SJCRH30 (cell line): ENCODE data around the gene NDUFAB1. TPM values are rescaled to one million over a fixed set of nuclear protein-coding genes. Genes with fewer than 3 reads are reported as not detected.
"Not testable (repeated sequence)": the region's sequence is repeated elsewhere in the genome, so short reads cannot be mapped to it uniquely, and the experiment has no call there.

ENCODE experiments used
- DNase-seq, 2 experiments: peaks; one replicate each; pipeline ENCODE4 v3.0.0-alpha.2; 2015 to 2020
- H3K27ac ChIP-seq: fragments of 250-450 bp; sonication (Bioruptor Pico); 2 replicates; pipeline ENCODE4 v1.5.1; 2020; ENCODE audit warnings: mild to moderate bottlenecking, moderate library complexity
- H3K27me3 ChIP-seq: fragments of 250-450 bp; sonication (Bioruptor Pico); 2 replicates; pipeline ENCODE4 v1.5.1; 2020; ENCODE audit warnings: mild to moderate bottlenecking, moderate library complexity
- H3K36me3 ChIP-seq: fragments of 250-450 bp; sonication (Bioruptor Pico); 2 replicates; pipeline ENCODE4 v1.5.1; 2020; ENCODE audit warnings: mild to moderate bottlenecking, moderate library complexity
- H3K4me1 ChIP-seq: fragments of 250-450 bp; sonication (Bioruptor Pico); 2 replicates; pipeline ENCODE4 v1.5.1; 2020; ENCODE audit warnings: mild to moderate bottlenecking, moderate library complexity
- H3K4me3 ChIP-seq: fragments of 250-450 bp; sonication (Bioruptor Pico); 2 replicates; pipeline ENCODE4 v1.5.1; 2020; ENCODE audit warnings: mild to moderate bottlenecking, moderate library complexity
- H3K9me3 ChIP-seq: fragments of 250-450 bp; sonication (Bioruptor Pico); replicated peaks from 2 replicates; pipeline ENCODE4 v1.5.1; 2020; ENCODE audit warnings: mild to moderate bottlenecking, moderate library complexity
- total RNA-seq: library from RNA; depleted of rRNA; stranded (reverse); fragments of >200 nt; shearing (Covaris generic); gene quantifications from 2 replicates; pipeline ENCODE4 v1.2.3, GENCODE V29; 2014; rRNA removed

Gene NDUFAB1
- 158 and 165 TPM in 2 replicates for total RNA-seq

DNA sequence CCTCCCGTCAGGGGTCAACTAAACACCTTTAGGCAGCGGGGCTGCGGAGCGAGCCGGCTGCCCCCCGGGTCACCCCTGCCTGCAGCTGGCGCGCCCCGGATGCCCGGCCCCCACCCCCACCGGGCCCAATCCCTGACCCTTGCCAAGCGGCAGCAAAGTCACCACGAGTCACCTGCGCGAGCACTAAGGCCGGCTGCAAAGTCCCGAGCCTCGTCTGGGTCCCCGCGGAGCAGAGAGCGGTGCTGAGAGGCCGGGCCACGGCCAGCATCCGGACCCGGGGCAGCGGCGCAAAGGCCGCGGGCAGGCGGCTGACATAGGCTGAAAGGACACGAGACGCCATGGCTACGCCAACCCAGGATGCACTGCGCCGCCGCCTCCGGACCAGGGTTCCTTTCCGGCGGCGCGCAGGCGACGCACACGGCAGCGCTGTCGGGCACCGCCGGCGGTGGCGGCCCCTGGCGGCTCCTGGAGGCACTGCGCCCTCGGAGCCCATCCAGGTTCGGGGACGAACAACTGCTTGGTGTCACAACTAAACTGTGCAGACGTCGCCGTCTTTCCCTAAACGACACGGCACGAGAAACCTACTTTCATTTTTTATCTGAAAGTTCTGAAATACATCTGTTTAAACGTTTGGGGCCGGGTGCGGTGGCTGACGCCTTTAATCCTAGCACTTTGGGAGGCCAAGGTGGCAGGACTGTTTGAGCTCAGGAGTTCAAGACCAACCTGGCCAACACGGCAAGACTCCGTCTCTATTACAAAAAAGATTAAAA lies at the start of gene NDUFAB1:
Gene NDUFAB1 (minus strand): TSS at position 366 of the 770 bp plus-strand sequence. CDS start 26 bp downstream, at position 340.
- Histone ChIP-seq H3K4me3 (peak within 1 kb of the TSS; percentile 89), H3K4me1 (no peaks in the 10 kb centered on the region; the same call in 1 of the 2 replicates), H3K27me3 (no peaks in the 10 kb centered on the region), H3K9me3 (no peaks in the 10 kb centered on the region), H3K27ac (peak within 1 kb of the TSS; percentile 61), H3K36me3 (peaks cover 28% of the 10 kb centered on the region)
- DNase-seq, result peak; percentile 81 to 89

DNA sequence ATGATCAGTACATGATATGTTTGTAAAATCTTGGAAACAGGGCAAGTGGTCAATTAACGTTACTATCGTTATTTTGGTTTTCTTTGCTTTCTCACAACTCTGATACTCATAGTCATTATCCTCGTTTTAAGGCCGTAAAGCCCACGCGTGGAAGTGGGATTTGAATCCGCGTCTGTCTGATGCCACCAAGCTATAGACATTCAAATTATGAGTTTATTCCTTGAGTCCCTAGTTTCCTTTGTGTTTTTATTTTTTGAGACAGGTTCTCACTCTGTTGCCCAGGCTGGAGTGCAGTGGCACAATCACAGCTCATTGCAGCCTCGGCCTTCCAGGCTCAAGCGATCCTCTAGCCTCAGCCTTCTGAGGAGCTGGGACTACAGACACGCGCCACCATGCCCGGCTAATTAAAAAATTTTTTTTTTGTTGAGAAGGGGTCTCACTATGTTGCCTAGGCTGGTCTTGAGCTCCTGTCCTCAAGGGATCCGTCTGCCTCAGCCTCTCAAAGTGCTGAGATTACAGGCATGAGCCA lies 46.2 kb upstream of the NDUFAB1 start:
- no peaks in the 10 kb centered on the region for H3K9me3 ChIP-seq
- H3K27ac ChIP-seq, result peak overlapping the region; percentile 74
- no peaks in the 10 kb centered on the region for H3K27me3 ChIP-seq
- peaks cover 31% of the 10 kb centered on the region for H3K36me3 ChIP-seq
- peak overlapping the region; percentile 77 for H3K4me3 ChIP-seq
- DNase-seq, result no peak
- no peaks in the 10 kb centered on the region for H3K4me1 ChIP-seq

DNA sequence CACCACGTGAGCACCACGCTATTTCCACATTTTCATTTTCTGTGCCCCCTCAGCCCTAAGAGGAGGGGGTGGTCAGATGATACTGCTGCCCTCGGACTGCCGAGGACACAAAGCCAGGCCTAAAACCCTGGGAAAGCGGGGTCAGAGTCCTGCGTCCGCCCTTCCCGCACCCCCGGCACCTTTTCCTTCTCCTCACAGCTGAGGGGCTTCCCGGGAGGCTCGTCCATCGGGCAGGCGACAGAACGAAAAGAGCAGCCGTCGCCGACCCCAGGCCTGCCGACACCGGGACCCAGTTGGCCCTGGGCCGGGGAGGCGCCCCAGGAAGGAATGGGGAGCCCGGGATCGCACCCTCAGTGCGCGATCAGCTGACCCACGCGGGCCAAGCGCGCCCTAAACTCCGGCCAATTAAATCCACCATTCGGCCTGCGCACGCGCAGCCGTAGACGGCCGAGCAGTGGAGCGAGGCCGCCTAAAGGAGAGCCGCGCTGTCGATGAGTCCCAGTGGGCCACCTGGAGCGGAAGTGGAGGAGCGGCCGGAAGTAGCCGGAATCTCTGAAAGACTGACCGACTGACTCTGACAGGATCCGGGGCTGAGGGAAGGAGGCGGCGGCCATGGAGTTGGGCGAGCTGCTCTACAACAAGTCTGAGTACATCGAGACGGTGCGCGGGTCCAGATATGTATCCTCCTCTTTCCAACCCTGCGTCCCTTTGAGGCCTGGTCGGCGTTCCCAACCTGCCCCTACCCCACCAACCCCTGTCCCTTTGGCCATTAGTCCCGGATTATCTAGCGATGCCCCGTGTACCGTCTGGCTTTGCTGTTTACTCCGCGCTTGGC lies 45.0 kb upstream of the NDUFAB1 start, which contains the start of the genes DCTN5 and PALB2:
Gene DCTN5 (plus strand): TSS at position 536 of the 835 bp plus-strand sequence. CDS start 77 bp downstream, at position 613.
Gene PALB2 (minus strand): TSS at position 380 of the 835 bp plus-strand sequence. CDS start 153 bp downstream, at position 227.
- Histone ChIP-seq H3K36me3 (peaks cover 29% of the 10 kb centered on the region), H3K4me3 (peak within 1 kb of the TSS; percentile 77), H3K4me1 (no peaks in the 10 kb centered on the region), H3K27me3 (no peaks in the 10 kb centered on the region), H3K9me3 (no peaks in the 10 kb centered on the region), H3K27ac (peak within 1 kb of the TSS; percentile 74)
- peak; percentile 93 to 95 for DNase-seq

DNA sequence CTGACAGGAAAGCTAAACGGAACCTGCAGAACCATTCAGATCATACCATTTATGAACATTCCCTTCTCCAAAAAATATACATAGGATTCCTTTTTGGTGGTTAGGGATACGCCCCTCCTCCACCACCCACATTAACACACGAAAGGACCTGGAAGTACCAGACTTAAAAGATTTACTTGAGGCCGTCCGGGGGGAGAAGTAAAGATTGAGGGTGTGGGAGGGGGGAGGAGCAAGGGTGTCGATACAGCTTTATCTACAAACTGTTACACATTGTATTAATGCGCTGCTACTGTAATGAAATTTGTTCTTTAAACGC lies 44.5 kb upstream of the NDUFAB1 start:
- Histone ChIP-seq H3K9me3 (no peaks in the 10 kb centered on the region), H3K27ac (peak overlapping the region; percentile 74), H3K27me3 (no peaks in the 10 kb centered on the region), H3K4me1 (no peaks in the 10 kb centered on the region), H3K36me3 (peaks cover 31% of the 10 kb centered on the region), H3K4me3 (peak overlapping the region; percentile 77)
- DNase-seq, result peak in 1 of 2 experiments; percentile 19

DNA sequence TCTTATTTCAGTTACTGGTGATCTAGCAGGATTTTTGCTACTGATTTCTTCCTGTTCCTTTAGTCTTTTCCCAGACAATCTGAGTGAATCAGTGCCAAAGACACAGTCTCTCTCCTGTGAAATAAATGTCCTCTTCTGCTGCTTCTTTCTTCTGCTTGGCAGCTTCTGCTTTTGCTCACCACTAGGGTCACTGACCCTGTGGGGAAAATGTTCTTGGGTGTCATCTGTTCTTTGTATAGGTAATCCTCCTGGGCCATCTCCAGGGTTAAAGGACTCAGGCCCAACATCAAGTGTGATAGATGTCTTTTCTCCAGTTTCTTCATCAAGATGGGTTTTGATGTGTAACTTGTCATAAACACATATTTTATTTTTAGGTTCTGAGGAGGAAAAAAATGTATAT lies 39.8 kb upstream of the NDUFAB1 start:
- Histone ChIP-seq H3K4me1 (no peaks in the 10 kb centered on the region), H3K4me3 (no peak overlapping the region), H3K27ac (no peak overlapping the region), H3K27me3 (no peaks in the 10 kb centered on the region), H3K36me3 (peaks cover 33% of the 10 kb centered on the region), H3K9me3 (no peaks in the 10 kb centered on the region)
- no peak for DNase-seq

DNA sequence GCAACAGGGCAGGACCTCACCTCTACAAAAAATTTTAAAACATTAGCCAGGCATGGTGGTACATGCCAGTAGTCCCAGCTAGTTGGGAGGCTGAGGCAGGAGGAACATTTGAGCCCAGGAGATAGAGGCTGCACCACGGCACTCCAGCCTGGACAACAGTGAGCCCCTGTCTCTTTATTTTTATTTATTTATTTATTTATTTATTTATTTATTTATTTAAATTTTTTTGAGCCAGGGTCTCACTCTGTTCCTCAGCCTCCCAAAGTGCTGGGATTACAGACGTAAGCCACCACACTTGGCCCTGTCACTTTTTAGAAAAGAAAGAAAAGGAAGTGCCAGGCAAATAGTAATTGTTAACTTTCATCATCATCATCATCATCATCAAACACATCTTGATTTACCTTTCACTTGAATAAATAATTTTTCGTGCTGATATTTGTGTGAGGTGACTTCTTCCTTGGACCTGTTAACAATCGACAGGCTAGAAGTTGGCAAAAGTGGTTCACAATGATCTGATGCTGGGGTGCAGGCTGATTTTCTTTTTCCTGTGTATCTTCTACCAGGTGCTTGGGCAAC lies 38.4 kb upstream of the NDUFAB1 start:
- Histone ChIP-seq H3K27ac (no peak overlapping the region), H3K27me3 (no peaks in the 10 kb centered on the region), H3K4me1 (no peaks in the 10 kb centered on the region), H3K4me3 (no peak overlapping the region), H3K9me3 (no peaks in the 10 kb centered on the region), H3K36me3 (peaks cover 46% of the 10 kb centered on the region)
- no peak for DNase-seq

DNA sequence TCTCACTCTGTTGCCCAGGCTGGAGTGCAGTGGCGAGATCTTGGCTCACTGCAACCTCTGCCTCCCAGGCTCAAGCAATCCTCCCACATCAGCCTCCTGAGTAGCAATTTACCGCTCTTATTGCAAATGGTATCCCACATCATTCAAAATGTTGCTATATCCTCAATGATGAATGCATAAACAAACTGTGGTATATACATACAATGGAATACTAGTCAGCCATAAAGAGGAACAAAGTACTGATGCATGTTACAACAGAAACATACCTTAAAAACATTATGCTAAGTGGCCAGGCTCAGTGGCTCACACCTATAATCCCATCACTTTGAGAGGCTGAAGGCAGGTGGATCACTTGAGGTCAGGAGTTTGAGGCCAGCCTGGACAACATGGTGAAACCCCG lies 35.8 kb upstream of the NDUFAB1 start:
- not testable (repeated sequence) for H3K4me1 ChIP-seq, H3K9me3 ChIP-seq, H3K27me3 ChIP-seq, DNase-seq, H3K27ac ChIP-seq, H3K4me3 ChIP-seq
- H3K36me3 ChIP-seq, result peaks cover 43% of the 10 kb centered on the region

DNA sequence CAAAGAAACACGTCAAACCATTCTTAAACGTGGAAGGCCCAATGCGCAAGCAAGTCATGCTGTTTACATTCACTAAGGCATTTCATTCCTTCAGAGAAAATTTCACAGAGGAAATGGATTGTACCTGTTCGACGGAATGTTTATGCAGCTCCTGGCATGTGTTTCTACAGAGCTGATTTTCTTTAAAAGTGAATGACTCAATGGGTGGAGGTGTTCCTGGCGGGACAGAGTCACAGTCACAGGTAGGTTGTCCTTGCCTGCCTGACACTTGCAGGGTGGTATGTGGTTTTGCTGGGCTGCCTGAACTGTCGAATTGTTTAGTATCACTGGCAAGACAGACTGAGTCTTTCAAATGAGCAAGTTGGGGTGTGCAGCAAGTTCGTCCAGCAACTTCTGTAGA lies 33.4 kb upstream of the NDUFAB1 start:
- DNase-seq, result no peak
- H3K27ac ChIP-seq, result no peak overlapping the region
- no peaks in the 10 kb centered on the region for H3K4me1 ChIP-seq
- H3K36me3 ChIP-seq, result peaks cover 50% of the 10 kb centered on the region
- no peak overlapping the region for H3K4me3 ChIP-seq
- H3K27me3 ChIP-seq, result no peaks in the 10 kb centered on the region
- H3K9me3 ChIP-seq, result no peaks in the 10 kb centered on the region

DNA sequence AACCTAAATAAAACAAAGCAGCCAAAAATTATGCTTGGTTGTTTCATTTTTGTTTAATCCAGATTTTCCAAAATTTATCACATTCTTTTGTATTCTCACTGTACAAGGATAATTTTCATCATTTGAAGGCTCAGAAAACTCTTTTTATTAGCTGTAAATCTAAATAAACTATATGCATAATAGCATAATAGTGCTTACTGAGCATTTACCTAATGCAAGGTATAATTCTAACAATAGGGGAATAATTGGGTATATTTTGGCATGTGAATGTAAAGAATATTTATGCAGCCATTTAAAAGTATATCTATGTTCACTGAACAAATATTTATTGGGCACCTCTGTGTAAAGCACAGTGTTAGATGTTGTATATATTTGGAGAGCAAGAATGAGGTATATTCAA lies 28.0 kb upstream of the NDUFAB1 start:
- Histone ChIP-seq H3K4me3 (no peak overlapping the region), H3K36me3 (peaks cover 50% of the 10 kb centered on the region), H3K27me3 (no peaks in the 10 kb centered on the region), H3K4me1 (no peaks in the 10 kb centered on the region), H3K9me3 (no peaks in the 10 kb centered on the region), H3K27ac (no peak overlapping the region)
- no peak for DNase-seq

DNA sequence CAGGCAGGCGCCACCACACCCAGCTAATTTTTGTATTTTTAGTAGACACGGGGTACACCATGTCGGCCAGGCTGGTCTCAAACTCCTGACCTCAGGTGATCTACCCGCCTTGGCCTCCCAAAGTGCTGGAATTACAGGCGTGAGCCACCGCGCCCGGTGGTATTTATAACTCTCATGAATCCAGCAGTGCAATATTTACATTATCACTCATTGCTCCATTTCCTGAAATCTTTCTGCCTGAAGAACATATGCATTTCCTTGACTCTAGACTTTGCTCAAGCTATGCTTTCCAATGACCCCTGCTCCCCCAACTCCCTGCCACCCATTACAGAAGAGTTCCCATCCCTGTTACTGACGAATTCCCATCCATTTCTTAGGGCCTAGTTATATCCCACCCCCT lies 19.7 kb upstream of the NDUFAB1 start:
- no peaks in the 10 kb centered on the region for H3K27me3 ChIP-seq
- no peaks in the 10 kb centered on the region for H3K4me1 ChIP-seq
- peaks cover 19% of the 10 kb centered on the region for H3K36me3 ChIP-seq
- H3K4me3 ChIP-seq, result no peak overlapping the region
- no peaks in the 10 kb centered on the region for H3K9me3 ChIP-seq
- DNase-seq, result no peak
- no peak overlapping the region for H3K27ac ChIP-seq

DNA sequence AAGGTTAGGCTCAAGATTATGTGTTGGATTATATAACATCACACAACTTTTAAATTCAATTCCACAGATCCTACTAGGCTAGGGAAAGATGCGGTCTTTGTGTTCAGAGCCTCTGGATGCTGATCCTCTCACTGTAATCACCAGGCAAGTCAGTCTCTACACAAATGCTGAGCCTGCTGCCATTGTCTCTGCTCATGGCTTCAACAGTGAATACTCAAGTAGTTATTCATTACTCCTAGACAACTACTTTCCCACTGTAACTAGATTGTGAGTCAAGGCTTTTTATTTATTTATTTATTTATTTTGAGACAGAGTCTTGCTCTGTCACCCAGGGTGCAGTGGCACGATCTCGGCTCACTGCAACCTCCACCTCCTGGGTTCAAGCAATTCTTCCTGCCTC lies 15.8 kb upstream of the NDUFAB1 start:
- peaks cover 12% of the 10 kb centered on the region for H3K36me3 ChIP-seq
- no peaks in the 10 kb centered on the region for H3K9me3 ChIP-seq
- DNase-seq, result no peak
- no peak overlapping the region for H3K27ac ChIP-seq
- H3K27me3 ChIP-seq, result no peaks in the 10 kb centered on the region
- H3K4me3 ChIP-seq, result no peak overlapping the region
- H3K4me1 ChIP-seq, result no peaks in the 10 kb centered on the region

DNA sequence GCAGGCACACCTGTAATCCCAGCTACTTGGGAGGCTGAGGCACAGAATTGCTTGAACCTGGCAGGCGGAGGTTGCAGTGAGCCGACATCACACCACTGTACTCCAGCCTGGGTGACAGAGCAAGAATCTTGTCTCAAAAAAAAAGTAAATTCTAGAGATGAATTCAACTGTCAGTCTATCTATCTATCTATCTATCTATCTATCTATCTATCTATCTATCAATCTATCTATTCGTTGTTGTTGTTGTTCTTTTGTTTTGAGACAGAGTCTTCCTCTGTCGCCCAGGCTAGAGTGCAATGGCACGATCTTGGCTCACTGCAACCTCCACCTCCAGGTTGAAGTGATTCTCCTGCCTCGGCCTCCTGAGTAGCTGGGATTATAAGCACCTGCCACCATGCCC lies 14.8 kb upstream of the NDUFAB1 start:
- not testable (repeated sequence) for H3K27me3 ChIP-seq, H3K27ac ChIP-seq, H3K36me3 ChIP-seq, DNase-seq, H3K9me3 ChIP-seq, H3K4me3 ChIP-seq, H3K4me1 ChIP-seq

DNA sequence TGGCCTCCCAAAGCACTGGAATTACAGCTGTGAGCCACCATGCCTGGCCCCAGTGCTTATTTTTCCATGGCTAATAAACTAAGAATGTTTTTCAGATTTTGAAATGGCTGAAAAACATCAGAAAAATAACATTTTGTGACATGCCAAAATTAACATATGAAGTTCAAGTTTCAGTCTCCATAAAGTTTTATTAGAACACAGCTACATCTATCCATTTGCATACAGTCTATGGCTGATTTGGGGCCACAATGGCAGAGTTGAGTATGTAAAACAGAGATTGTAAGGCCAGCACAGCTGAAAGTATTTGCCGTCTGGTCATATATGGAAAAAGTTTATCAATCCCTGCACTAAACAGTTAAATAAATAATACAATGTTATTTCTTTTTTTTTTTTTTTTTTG lies 13.8 kb upstream of the NDUFAB1 start:
- Histone ChIP-seq H3K27ac (no peak overlapping the region), H3K4me1 (no peaks in the 10 kb centered on the region), H3K9me3 (no peaks in the 10 kb centered on the region), H3K4me3 (no peak overlapping the region), H3K36me3 (peaks cover 6% of the 10 kb centered on the region), H3K27me3 (no peaks in the 10 kb centered on the region)
- DNase-seq, result no peak

DNA sequence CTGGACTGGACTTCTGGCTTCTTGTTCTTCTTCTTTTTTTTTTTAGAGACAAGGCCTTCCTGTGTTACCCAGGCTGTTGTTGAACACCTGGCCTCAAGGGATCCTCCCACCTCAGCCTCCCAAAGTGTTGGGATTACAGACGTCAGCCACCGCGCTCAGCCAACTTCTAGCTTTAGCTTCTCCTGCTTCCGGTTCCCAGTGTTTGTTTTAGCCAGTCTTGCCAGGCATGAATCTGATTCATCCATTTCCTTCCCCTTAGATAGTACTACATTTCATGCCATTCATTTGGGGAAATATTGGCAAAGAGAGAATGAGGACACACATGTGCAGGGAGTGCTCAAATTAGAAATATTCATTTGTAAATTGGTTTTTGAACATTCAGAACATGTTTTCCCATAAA lies 12.1 kb upstream of the NDUFAB1 start:
- H3K27ac ChIP-seq, result no peak overlapping the region

DNA sequence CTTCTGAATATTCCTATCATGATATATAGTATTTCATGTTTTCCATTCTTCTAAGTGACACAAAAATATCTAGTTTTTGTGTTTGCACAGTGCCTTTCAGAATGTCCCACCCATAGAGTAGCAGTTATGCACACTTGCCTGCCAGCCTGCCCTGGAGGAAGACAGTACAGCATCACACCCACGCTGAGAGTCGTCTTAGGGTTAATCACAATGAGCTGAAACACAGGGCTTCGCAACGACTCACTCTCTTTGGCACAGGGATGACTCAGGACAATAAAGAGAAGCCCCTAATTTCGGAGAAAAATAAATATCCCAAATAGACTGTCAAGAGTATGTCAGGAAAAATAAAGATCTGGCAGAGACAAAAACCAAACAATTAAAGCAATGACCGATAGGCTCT lies 11.6 kb upstream of the NDUFAB1 start:
- H3K4me3 ChIP-seq, result no peak overlapping the region
- H3K9me3 ChIP-seq, result no peaks in the 10 kb centered on the region
- H3K27ac ChIP-seq, result no peak overlapping the region
- no peaks in the 10 kb centered on the region for H3K4me1 ChIP-seq
- DNase-seq, result no peak
- peaks cover 11% of the 10 kb centered on the region for H3K36me3 ChIP-seq
- no peaks in the 10 kb centered on the region for H3K27me3 ChIP-seq

More for the DNA sequence above, 12.1 kb upstream of the NDUFAB1 start:
- H3K27me3 ChIP-seq, result no peaks in the 10 kb centered on the region
- no peak overlapping the region for H3K4me3 ChIP-seq
- H3K4me1 ChIP-seq, result no peaks in the 10 kb centered on the region
- H3K36me3 ChIP-seq, result peaks cover 7% of the 10 kb centered on the region; the same call in 1 of the 2 replicates
- DNase-seq, result no peak
- H3K9me3 ChIP-seq, result no peaks in the 10 kb centered on the region
